NB4 (cell line): ENCODE data around the gene SPTSSA.

Experiments used
- MYC ChIP-seq: IDR thresholded peaks from 2 replicates; pipeline ENCODE4 v1.6.1; 2011; ENCODE audit warnings: low read depth, low read length
- POLR2A ChIP-seq: IDR thresholded peaks from 2 replicates; pipeline ENCODE4 v1.6.1; 2011; ENCODE audit warnings: mild to moderate bottlenecking; ENCODE audit not compliant: insufficient read length; ENCODE audit errors: extremely low read depth
- TF ChIP-seq, protein P1 (sequence below): IDR thresholded peaks from one replicate; pipeline ENCODE4 v1.5.1; 2012; ENCODE audit warnings: low read depth, low read length
- TF ChIP-seq, protein P2 (sequence below): IDR thresholded peaks from 2 replicates; pipeline ENCODE4 v1.6.1; 2011; ENCODE audit warnings: low read depth, low read length

DNA sequence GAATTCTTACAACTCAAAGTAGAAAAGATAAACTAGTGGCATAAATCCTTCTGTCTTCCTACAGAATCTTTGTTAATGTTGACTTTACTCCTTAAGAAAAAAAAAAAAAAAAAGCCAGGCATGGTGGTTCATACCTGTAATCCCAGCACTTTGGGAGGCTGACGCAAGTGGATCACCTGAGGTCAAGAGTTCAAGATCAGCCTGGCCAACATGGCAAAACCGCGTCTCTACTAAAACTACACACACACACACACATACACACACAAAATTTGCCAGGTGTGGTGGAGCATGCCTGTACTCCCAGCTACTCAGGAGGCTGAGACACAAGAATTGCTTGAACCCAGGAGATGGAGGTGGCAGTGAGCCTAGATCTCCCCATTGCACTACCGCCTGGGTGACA is 17.7 kb upstream of the SPTSSA start:
- TF ChIP-seq, protein P1, sequence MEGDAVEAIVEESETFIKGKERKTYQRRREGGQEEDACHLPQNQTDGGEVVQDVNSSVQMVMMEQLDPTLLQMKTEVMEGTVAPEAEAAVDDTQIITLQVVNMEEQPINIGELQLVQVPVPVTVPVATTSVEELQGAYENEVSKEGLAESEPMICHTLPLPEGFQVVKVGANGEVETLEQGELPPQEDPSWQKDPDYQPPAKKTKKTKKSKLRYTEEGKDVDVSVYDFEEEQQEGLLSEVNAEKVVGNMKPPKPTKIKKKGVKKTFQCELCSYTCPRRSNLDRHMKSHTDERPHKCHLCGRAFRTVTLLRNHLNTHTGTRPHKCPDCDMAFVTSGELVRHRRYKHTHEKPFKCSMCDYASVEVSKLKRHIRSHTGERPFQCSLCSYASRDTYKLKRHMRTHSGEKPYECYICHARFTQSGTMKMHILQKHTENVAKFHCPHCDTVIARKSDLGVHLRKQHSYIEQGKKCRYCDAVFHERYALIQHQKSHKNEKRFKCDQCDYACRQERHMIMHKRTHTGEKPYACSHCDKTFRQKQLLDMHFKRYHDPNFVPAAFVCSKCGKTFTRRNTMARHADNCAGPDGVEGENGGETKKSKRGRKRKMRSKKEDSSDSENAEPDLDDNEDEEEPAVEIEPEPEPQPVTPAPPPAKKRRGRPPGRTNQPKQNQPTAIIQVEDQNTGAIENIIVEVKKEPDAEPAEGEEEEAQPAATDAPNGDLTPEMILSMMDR: no peak
- no peak for TF ChIP-seq POLR2A
- TF ChIP-seq MYC: no peak
- TF ChIP-seq, protein P2, sequence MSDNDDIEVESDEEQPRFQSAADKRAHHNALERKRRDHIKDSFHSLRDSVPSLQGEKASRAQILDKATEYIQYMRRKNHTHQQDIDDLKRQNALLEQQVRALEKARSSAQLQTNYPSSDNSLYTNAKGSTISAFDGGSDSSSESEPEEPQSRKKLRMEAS: no peak
